Adrenal gland (tissue), 12 donors: ENCODE measurements around the gene SCAMP5. TPM values are rescaled to one million over a fixed set of nuclear protein-coding genes. Genes with fewer than 3 reads are reported as not detected.

Experiments
- DNase-seq, 7 donors: peaks; one replicate each; pipeline ENCODE4 v3.0.0-alpha.2; 2019 to 2020
- H3K27ac ChIP-seq, 5 donors: fragments of 200-600 bp; sonication (generic) in 4 of 5; 1 replicate in 3 of 5; 2 replicates in 2 of 5; pipeline versions ENCODE4 v1.5.1 to v1.8.0; 2016 to 2020; ENCODE audit warnings: mild to moderate bottlenecking in 1 of 5
- H3K27me3 ChIP-seq: fragments of 200-600 bp; 2 replicates; pipeline ENCODE4 v1.8.0; 2021
- H3K36me3 ChIP-seq, 2 donors: fragments of 200-600 bp; replicated peaks in 1 of 2; 1 replicate in 1 of 2; 2 replicates in 1 of 2; pipeline versions ENCODE4 v1.5.1 to v1.8.0; 2018 to 2022
- H3K4me1 ChIP-seq, 2 donors: fragments of 200-600 bp; replicated peaks in 1 of 2; 1 replicate in 1 of 2; 2 replicates in 1 of 2; pipeline versions ENCODE4 v1.5.1 to v1.8.0; 2018 to 2021
- H3K4me3 ChIP-seq, 4 donors: fragments of 200-600 bp; sonication (generic) in 3 of 4; one replicate each; pipeline ENCODE4 v1.5.1; 2016 to 2018
- H3K9me3 ChIP-seq, 3 donors: fragments of 200-600 bp; sonication (generic) in 1 of 3; replicated peaks in 1 of 3; 1 replicate in 2 of 3; 2 replicates in 1 of 3; pipeline versions ENCODE4 v1.5.1 to v1.8.0; 2016 to 2021
- POLR2A ChIP-seq, 2 donors: fragments of 450-650 bp; IDR thresholded peaks; one replicate each; pipeline ENCODE4 v1.6.1; 2017; ENCODE audit warnings: antibody characterized with exemption in 2 of 2, mild to moderate bottlenecking in 2 of 2, moderate library complexity in 1 of 2
- WGBS, 4 donors: extraction: QIAGEN DNeasy Blood & Tissue Kit in 2 of 4; methylation state at CpG; one replicate each; pipeline versions ENCODE4 v1.1.5 to v1.1.7; 2013 to 2017; 5-methylcytosine and 5-hydroxymethylcytosine counted together
- intact Hi-C, 2 donors: fragments of 100-400 bp; cut with DNase I; formaldehyde crosslinking; loops; one replicate each; pipeline versions ENCODE4 v1.14.1 to v1.15.0; 2022 to 2023
- polyA plus RNA-seq, 3 donors: library from polyadenylated mRNA; stranded (reverse); fragments of 200-250 nt in 2 of 3; fragments of 350-450 nt in 1 of 3; fragmentation: Illumina TruSeq in 1 of 3; extraction: RNeasy Lipid Tissue Mini Kit (QIAGEN cat#74804) in 1 of 3; gene quantifications; one replicate each; pipeline ENCODE4 v1.2.3, GENCODE V29; 2013 to 2014
- total RNA-seq, 9 donors: library from RNA; depleted of rRNA in 4 of 9; stranded (reverse); fragments of >200 nt in 4 of 9; fragments of 120-200 nt in 1 of 9; fragmentation: NEBNext Ultra II Directional in 1 of 9; extraction: Animal tissue kit (Norgen Biotek cat#: 25700) in 1 of 9; gene quantifications; one replicate each; pipeline versions ENCODE4 v1.1.0 to v1.2.4, GENCODE V29; 2013 to 2023
- TF ChIP-seq, protein P1 (sequence below), 6 experiments: fragments of 450-650 bp in 4 of 6; fragments of 200-600 bp in 2 of 6; sonication (generic) in 1 of 6; IDR thresholded peaks; 1 replicate in 5 of 6; 2 replicates in 1 of 6; pipeline versions ENCODE4 v1.5.1 to v1.8.0; 2016 to 2021; ENCODE audit warnings: antibody characterized with exemption in 6 of 6, mild to moderate bottlenecking in 2 of 6, moderate library complexity in 1 of 6
- donor health status: healthy with polysubstance abuse.
- donor health status: Bipolar disorder and iron deficiency.
- donor health status: DM: yes; HTN: yes; CAD: no.
- donor health status: DM: no; HTN: no; CAD: no.
- donor health status: DM: no; HTN: no; CAD: no.
- donor health status: DM: yes; HTN: yes; CAD: no.

The SCAMP5 gene
- total and polyA plus RNA-seq, 12 donors, result 10.2 to 47.2 (median 23.6) TPM

DNA sequence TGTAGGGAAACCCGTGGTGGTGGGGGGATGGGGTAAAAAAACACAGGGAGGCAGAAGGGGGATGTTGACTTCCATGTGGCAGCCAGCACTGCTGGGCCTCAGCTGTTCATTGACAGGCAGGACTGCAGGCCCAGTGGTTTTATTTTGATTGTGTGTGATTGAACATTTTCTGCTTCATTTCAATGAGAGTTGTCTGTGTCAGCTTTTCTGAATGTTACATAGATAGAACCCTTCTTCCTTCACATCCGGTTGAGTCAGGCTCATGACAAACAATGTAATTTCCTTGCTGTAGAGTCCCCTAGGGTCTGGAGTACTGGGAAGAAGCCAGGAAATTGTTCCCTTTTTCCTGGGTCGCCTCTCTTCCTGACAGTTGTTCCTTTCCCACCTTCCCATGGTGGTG lies 30.6 kb upstream of the SCAMP5 start:
- Histone ChIP-seq H3K4me1 (peaks cover 0 to 4% of the 10 kb centered on the region in 2 donors), H3K4me3 (no peak overlapping the region), H3K27me3 (no peaks in the 10 kb centered on the region), H3K36me3 (no peaks in the 10 kb centered on the region), H3K9me3 (no peaks in the 10 kb centered on the region), H3K27ac (peak overlapping the region in 1 of 5 donors; percentile 38)
- WGBS, 4 donors, result 27 to 40% (median 31%) methylated on average over 3 of the region's 3 CpGs
- no peak for DNase-seq
- intact Hi-C loops, result no loop called here
- TF ChIP-seq, protein P1, sequence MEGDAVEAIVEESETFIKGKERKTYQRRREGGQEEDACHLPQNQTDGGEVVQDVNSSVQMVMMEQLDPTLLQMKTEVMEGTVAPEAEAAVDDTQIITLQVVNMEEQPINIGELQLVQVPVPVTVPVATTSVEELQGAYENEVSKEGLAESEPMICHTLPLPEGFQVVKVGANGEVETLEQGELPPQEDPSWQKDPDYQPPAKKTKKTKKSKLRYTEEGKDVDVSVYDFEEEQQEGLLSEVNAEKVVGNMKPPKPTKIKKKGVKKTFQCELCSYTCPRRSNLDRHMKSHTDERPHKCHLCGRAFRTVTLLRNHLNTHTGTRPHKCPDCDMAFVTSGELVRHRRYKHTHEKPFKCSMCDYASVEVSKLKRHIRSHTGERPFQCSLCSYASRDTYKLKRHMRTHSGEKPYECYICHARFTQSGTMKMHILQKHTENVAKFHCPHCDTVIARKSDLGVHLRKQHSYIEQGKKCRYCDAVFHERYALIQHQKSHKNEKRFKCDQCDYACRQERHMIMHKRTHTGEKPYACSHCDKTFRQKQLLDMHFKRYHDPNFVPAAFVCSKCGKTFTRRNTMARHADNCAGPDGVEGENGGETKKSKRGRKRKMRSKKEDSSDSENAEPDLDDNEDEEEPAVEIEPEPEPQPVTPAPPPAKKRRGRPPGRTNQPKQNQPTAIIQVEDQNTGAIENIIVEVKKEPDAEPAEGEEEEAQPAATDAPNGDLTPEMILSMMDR (IDR thresholded peaks at IDR 0.05), result no peak
- no peak for TF ChIP-seq POLR2A (IDR thresholded peaks at IDR 0.05)

DNA sequence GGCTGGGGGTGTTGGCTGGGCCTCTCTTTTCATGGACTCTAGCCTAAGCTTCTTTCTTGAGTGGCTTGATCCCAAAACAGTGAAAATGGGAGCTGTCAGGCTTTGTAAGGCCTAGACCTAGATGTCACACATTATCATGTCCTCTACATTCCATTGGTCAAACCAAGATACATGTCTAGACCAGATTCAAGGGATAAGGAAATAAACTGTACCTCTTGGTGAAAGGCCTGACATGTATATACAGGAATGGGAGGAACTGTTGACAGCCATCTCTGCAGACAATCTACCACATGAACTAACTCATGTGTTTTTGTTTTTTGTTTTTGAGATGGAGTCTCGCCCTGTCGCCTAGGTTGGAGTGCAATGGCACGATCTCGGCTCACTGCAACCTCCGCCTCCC lies 27.7 kb upstream of the SCAMP5 start:
- intact Hi-C loops, result no loop called here
- Histone ChIP-seq H3K36me3 (no peaks in the 10 kb centered on the region), H3K27me3 (no peaks in the 10 kb centered on the region), H3K9me3 (no peaks in the 10 kb centered on the region), H3K4me3 (no peak overlapping the region), H3K4me1 (no peaks in the 10 kb centered on the region), H3K27ac (no peak overlapping the region)
- DNase-seq, result no peak
- TF ChIP-seq, protein P1 (IDR thresholded peaks at IDR 0.05), result no peak
- no peak for TF ChIP-seq POLR2A (IDR thresholded peaks at IDR 0.05)
- 87 to 100% (median 94%) methylated on average over 5 of the region's 5 CpGs for WGBS, 4 donors

DNA sequence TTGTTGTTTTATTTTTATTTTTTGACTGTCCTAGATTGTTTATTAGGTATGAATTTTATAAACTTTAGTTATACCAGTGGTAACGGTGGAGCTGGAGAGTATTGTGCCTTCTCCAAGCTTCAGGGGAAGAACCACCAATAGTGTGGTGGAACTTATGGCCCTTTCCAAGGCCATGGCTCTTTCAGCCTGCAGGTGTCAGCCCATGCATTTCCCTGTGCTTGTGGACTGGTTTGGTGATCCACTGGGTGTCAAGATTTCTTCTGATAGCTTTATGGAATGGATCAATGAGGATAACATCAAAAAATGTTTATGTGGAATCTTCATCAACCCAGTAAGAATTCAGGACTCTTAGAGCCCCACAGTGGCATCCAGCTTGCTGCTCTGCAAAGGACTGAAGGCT lies 19.2 kb upstream of the SCAMP5 start:
- no peaks in the 10 kb centered on the region for H3K36me3 ChIP-seq
- no peak overlapping the region for H3K27ac ChIP-seq
- H3K4me1 ChIP-seq, result peaks cover 0 to 3% of the 10 kb centered on the region in 2 donors
- intact Hi-C loops, result no loop called here
- H3K27me3 ChIP-seq, result no peaks in the 10 kb centered on the region
- no peak for DNase-seq
- H3K9me3 ChIP-seq, result no peaks in the 10 kb centered on the region
- WGBS, 4 donors, result 65 to 80% (median 71%) methylated on average over 1 of the region's 1 CpG
- no peak overlapping the region for H3K4me3 ChIP-seq
- TF ChIP-seq, protein P1 (IDR thresholded peaks at IDR 0.05), result no peak
- no peak for TF ChIP-seq POLR2A (IDR thresholded peaks at IDR 0.05)

DNA sequence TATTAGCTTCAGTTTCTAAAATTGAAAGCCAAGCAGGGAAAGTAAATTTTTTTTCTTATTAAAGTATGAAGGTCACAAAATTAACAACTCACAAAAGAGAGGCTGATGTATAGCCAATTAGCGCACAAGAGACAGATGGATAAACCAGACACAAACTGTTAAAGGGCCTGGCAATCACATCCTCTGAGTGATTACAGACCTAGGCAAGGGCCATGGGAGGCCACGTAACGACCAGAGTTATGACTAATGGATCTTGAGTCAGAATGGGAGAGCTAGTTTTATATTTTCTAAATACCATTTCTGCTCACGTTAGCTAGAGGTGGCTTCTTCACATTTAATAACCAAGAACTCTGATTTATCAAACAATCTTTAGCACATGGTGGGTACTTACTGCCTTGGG lies 17.8 kb upstream of the SCAMP5 start:
- H3K4me1 ChIP-seq, result peaks cover 0 to 3% of the 10 kb centered on the region in 2 donors
- TF ChIP-seq POLR2A (IDR thresholded peaks at IDR 0.05), result no peak
- TF ChIP-seq, protein P1 (IDR thresholded peaks at IDR 0.05), result no peak
- WGBS, 4 donors, result 35 to 51% (median 41%) methylated on average over 4 of the region's 4 CpGs
- H3K27me3 ChIP-seq, result no peaks in the 10 kb centered on the region
- no peaks in the 10 kb centered on the region for H3K36me3 ChIP-seq
- no peaks in the 10 kb centered on the region for H3K9me3 ChIP-seq
- DNase-seq, result peak in 1 of 7 donors; percentile 16
- H3K27ac ChIP-seq, result no peak overlapping the region
- H3K4me3 ChIP-seq, result no peak overlapping the region
- intact Hi-C loops, result no loop called here
